ENCODE measurements around the gene HOXC4. TPM values are rescaled to one million over a fixed set of nuclear protein-coding genes. Genes with fewer than 3 reads are reported as not detected.

The HOXC4 gene
- total RNA-seq, 1 donor from 2014 or later, result not detected

DNA sequence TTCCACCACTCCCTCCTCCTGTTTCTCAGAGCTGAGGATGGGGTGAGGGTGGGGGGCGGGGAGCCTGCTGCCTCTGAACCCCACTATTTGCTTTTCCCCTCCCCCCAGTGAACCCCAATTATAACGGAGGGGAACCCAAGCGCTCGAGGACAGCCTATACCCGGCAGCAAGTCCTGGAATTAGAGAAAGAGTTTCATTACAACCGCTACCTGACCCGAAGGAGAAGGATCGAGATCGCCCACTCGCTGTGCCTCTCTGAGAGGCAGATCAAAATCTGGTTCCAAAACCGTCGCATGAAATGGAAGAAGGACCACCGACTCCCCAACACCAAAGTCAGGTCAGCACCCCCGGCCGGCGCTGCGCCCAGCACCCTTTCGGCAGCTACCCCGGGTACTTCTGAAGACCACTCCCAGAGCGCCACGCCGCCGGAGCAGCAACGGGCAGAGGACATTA is 1.1 kb downstream of the HOXC4 start:
- DNase-seq (ENCODE audit: extremely low spot score, unreplicated experiment), result no peak
- Mint-ChIP-seq H3K27ac (ENCODE audit: unreplicated experiment) (no peak overlapping the region), H3K36me3 (ENCODE audit: unreplicated experiment) (no peaks in the 10 kb centered on the region), H3K4me1 (ENCODE audit: unreplicated experiment) (no peaks in the 10 kb centered on the region), H3K27me3 (ENCODE audit: unreplicated experiment) (peaks cover 95% of the 10 kb centered on the region), H3K4me3 (ENCODE audit: unreplicated experiment) (no peak overlapping the region), H3K9me3 (ENCODE audit: unreplicated experiment) (no peaks in the 10 kb centered on the region)
- TF ChIP-seq, protein P1, sequence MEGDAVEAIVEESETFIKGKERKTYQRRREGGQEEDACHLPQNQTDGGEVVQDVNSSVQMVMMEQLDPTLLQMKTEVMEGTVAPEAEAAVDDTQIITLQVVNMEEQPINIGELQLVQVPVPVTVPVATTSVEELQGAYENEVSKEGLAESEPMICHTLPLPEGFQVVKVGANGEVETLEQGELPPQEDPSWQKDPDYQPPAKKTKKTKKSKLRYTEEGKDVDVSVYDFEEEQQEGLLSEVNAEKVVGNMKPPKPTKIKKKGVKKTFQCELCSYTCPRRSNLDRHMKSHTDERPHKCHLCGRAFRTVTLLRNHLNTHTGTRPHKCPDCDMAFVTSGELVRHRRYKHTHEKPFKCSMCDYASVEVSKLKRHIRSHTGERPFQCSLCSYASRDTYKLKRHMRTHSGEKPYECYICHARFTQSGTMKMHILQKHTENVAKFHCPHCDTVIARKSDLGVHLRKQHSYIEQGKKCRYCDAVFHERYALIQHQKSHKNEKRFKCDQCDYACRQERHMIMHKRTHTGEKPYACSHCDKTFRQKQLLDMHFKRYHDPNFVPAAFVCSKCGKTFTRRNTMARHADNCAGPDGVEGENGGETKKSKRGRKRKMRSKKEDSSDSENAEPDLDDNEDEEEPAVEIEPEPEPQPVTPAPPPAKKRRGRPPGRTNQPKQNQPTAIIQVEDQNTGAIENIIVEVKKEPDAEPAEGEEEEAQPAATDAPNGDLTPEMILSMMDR (IDR thresholded peaks at IDR 0.05), result no peak

DNA sequence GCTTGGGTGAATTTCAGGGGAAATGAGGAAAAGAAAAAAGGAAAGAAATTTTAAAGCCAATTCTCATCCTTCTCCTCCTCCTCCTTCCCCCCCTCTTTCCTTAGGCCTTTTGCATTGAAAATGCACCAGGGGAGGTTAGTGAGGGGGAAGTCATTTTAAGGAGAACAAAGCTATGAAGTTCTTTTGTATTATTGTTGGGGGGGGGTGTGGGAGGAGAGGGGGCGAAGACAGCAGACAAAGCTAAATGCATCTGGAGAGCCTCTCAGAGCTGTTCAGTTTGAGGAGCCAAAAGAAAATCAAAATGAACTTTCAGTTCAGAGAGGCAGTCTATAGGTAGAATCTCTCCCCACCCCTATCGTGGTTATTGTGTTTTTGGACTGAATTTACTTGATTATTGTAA is 1.9 kb downstream of the HOXC4 start:
- H3K36me3 Mint-ChIP-seq (ENCODE audit: unreplicated experiment), result no peaks in the 10 kb centered on the region
- no peak overlapping the region for H3K27ac Mint-ChIP-seq (ENCODE audit: unreplicated experiment)
- no peaks in the 10 kb centered on the region for H3K4me1 Mint-ChIP-seq (ENCODE audit: unreplicated experiment)
- no peak for DNase-seq (ENCODE audit: extremely low spot score, unreplicated experiment)
- TF ChIP-seq, protein P1 (IDR thresholded peaks at IDR 0.05), result no peak
- no peaks in the 10 kb centered on the region for H3K9me3 Mint-ChIP-seq (ENCODE audit: unreplicated experiment)
- no peak overlapping the region for H3K4me3 Mint-ChIP-seq (ENCODE audit: unreplicated experiment)
- peaks cover 91% of the 10 kb centered on the region for H3K27me3 Mint-ChIP-seq (ENCODE audit: unreplicated experiment)

DNA sequence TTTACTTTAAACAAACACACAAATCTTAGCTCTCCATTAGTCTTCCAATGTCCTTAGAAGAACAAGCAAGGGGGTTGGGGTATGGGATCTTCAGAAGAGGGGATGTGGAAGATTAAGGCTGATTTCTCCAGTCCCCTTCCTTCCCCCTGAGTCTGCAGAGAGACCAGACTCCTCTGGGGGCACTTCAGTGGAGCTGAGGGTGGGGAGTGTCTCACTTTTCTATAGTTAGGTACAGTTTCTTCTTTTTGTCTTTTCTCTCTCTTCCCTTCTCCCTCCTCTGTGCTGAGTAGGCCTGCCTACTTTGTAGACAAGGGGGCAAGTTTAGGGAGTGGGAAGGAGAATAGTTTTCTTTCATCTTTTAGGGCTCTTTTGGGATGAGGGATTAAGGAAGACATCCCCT is 2.5 kb downstream of the HOXC4 start:
- H3K27ac Mint-ChIP-seq (ENCODE audit: unreplicated experiment), result no peak overlapping the region
- H3K9me3 Mint-ChIP-seq (ENCODE audit: unreplicated experiment), result no peaks in the 10 kb centered on the region
- H3K4me3 Mint-ChIP-seq (ENCODE audit: unreplicated experiment), result no peak overlapping the region
- H3K36me3 Mint-ChIP-seq (ENCODE audit: unreplicated experiment), result no peaks in the 10 kb centered on the region
- H3K4me1 Mint-ChIP-seq (ENCODE audit: unreplicated experiment), result no peaks in the 10 kb centered on the region
- H3K27me3 Mint-ChIP-seq (ENCODE audit: unreplicated experiment), result peaks cover 89% of the 10 kb centered on the region
- no peak for DNase-seq (ENCODE audit: extremely low spot score, unreplicated experiment)
- TF ChIP-seq, protein P1 (IDR thresholded peaks at IDR 0.05), result no peak

DNA sequence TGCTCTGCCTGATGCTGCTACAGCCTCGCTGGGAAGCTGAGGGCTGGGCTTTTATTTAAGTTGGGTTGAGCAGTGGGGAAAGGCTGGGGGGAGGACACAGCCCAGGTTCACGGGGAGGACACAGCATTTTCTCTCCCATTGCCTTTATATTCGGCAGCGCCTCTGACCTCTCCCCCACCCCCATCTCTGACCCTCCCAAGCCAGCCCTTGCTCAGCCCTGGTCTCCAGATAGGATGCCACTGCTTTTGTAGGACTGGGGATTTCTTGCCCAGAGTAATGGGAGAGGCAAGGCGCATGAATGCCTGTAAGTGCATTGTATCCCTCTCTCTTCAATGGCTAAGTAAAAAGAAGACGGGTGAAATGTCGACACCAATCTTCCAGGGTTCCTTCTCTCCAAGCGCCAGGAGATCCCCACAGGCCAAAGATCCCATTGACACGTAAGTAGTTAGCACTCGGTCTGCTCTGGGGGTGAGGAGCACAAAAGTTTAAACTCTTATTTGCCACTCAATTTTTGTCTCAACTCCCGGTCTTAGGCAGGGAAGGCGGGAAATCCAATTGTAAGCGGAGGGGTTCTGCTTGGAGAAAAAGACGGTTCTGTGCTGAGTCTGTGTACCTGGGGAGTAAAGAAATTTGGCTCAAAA is 4.6 kb downstream of the HOXC4 start:
- no peaks in the 10 kb centered on the region for H3K4me1 Mint-ChIP-seq (ENCODE audit: unreplicated experiment)
- DNase-seq (ENCODE audit: extremely low spot score, unreplicated experiment), result no peak
- TF ChIP-seq, protein P1 (IDR thresholded peaks at IDR 0.05), result no peak
- no peak overlapping the region for H3K4me3 Mint-ChIP-seq (ENCODE audit: unreplicated experiment)
- no peaks in the 10 kb centered on the region for H3K36me3 Mint-ChIP-seq (ENCODE audit: unreplicated experiment)
- no peaks in the 10 kb centered on the region for H3K9me3 Mint-ChIP-seq (ENCODE audit: unreplicated experiment)
- no peak overlapping the region for H3K27ac Mint-ChIP-seq (ENCODE audit: unreplicated experiment)
- peaks cover 82% of the 10 kb centered on the region for H3K27me3 Mint-ChIP-seq (ENCODE audit: unreplicated experiment)

DNA sequence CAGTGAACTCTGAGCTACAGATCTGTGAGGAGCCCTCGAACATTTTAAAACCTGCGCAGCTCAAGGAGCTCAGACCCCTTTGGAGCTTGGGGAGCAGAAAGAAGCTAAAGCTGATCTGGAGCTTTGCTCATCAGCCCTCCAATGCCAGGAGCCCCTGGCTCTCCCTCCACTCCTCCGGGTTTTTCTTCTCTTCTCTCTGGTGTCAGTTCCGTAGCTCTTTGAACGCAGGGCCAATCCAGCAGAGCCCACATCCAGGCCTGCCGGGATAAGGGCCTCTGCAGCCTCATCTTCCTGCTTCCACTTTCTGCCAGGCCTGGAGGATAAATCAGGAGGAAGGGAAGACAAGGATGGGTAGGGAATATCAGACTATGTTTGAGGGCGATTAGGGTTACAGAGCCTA is 6.0 kb downstream of the HOXC4 start:
- Mint-ChIP-seq H3K9me3 (ENCODE audit: unreplicated experiment) (no peaks in the 10 kb centered on the region), H3K27ac (ENCODE audit: unreplicated experiment) (no peak overlapping the region), H3K36me3 (ENCODE audit: unreplicated experiment) (no peaks in the 10 kb centered on the region), H3K4me3 (ENCODE audit: unreplicated experiment) (no peak overlapping the region), H3K27me3 (ENCODE audit: unreplicated experiment) (peaks cover 75% of the 10 kb centered on the region), H3K4me1 (ENCODE audit: unreplicated experiment) (no peaks in the 10 kb centered on the region)
- TF ChIP-seq, protein P1 (IDR thresholded peaks at IDR 0.05), result no peak
- no peak for DNase-seq (ENCODE audit: extremely low spot score, unreplicated experiment)
